GM12864 (cell line): ENCODE results near the gene TTC32.
A peak's percentile ranks its signal among the peaks of the same experiment; 100 is the strongest.
"Not testable (repeated sequence)": the region's sequence is repeated elsewhere in the genome, so short reads cannot be mapped to it uniquely, and the experiment has no call there.

Source experiments
- DNase-seq: peaks from one replicate; pipeline ENCODE4 v3.0.0-alpha.2; 2011; ENCODE audit warnings: low read depth
- H3K4me3 ChIP-seq: 2 replicates; pipeline ENCODE4 v1.5.1; 2011; ENCODE audit warnings: mild to moderate bottlenecking, low read depth, low read length, control low read depth
- TF ChIP-seq, protein P1 (sequence below): IDR thresholded peaks from 2 replicates; pipeline ENCODE4 v1.5.1; 2011; ENCODE audit warnings: low read depth, mild to moderate bottlenecking, moderate library complexity, low read length, control low read depth, inconsistent platforms; ENCODE audit errors: missing control alignments

TTC32 gene

DNA sequence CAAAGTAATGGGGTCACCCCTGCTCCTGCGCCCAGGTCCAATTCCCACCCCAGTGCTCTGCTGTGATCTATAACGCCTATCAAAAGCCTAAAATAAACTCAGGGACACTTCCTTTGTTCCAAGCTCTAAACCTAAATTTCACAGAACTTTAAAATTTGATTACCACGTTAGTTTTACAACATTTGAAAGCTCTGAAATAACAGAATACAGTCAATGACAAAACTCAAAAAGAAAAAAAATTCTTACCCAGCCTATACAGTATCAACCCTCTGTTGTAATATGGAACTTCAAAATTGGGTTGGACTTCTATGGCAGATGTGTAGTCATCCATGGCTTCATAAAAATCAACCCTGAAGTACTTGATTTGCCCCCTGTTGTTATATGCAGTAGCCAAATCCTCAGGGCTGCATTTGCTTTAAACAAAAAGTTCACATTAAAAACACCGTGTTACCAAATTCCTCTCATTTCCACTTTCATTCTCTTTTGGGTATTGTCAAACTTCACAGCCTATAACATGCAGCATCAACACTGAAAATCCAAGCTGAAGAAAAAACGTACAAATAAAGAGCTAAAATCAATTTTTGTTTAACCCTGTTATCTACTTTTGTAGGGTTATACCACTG, 4.0 kb downstream of the TTC32 start:
- TF ChIP-seq, protein P1, sequence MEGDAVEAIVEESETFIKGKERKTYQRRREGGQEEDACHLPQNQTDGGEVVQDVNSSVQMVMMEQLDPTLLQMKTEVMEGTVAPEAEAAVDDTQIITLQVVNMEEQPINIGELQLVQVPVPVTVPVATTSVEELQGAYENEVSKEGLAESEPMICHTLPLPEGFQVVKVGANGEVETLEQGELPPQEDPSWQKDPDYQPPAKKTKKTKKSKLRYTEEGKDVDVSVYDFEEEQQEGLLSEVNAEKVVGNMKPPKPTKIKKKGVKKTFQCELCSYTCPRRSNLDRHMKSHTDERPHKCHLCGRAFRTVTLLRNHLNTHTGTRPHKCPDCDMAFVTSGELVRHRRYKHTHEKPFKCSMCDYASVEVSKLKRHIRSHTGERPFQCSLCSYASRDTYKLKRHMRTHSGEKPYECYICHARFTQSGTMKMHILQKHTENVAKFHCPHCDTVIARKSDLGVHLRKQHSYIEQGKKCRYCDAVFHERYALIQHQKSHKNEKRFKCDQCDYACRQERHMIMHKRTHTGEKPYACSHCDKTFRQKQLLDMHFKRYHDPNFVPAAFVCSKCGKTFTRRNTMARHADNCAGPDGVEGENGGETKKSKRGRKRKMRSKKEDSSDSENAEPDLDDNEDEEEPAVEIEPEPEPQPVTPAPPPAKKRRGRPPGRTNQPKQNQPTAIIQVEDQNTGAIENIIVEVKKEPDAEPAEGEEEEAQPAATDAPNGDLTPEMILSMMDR, result no peak
- no peak for DNase-seq
- H3K4me3 ChIP-seq, result peak overlapping the region; percentile 33; the same call in 1 of the 2 replicates

DNA sequence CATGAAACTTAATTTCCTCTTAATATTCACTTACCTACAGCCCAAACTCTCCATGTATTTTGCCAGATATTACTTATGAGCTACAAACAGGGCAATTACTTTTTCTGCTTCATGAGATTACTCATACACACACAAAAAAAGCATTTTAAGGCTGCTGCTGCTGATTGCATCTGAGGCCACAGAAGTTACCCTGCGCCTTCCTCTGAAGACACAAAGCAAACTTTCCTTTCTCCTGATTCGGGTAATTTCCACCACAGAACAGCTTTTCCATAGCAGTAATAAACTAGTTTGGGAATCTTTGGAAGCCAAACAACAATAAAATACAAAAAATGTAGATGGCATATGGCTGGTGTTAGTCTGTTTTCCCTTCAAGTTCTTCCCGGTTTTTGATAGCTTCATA, 6.2 kb downstream of the TTC32 start:
- DNase-seq, result no peak
- H3K4me3 ChIP-seq, result peak overlapping the region; percentile 45
- TF ChIP-seq, protein P1, result no peak

DNA sequence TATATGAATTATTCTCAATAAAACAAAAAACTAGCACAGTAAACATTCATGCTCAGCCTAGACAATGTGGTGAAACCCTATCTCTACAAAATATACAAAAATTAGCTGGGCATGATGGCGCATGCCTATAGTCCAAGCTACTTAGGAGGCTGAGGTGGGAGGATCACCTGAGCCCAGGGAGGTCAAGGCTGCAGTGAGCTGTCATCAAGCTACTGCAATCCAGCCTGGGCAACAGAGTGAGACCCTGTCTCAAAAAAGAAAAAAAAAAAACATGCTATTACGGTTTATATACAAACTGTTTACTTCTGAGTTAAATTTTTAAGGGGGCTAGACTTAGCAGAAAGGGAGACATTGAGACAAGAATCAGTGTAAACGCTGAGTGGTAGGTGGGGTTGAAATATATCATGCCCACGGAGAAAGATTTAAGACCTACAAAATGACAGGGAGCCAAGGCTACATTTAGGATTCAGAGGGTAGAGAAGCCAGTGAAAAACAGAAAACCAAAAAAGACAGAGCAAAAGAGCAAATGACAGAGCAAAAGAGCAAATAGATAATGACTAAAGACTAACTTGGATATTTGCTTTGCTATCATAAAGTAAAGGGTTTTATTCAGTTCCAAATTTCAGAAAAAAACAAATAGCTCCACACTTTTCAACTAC, 7.5 kb downstream of the TTC32 start:
- TF ChIP-seq, protein P1, result no peak
- H3K4me3 ChIP-seq, result no peak overlapping the region; the same call in 1 of the 2 replicates
- DNase-seq, result no peak

DNA sequence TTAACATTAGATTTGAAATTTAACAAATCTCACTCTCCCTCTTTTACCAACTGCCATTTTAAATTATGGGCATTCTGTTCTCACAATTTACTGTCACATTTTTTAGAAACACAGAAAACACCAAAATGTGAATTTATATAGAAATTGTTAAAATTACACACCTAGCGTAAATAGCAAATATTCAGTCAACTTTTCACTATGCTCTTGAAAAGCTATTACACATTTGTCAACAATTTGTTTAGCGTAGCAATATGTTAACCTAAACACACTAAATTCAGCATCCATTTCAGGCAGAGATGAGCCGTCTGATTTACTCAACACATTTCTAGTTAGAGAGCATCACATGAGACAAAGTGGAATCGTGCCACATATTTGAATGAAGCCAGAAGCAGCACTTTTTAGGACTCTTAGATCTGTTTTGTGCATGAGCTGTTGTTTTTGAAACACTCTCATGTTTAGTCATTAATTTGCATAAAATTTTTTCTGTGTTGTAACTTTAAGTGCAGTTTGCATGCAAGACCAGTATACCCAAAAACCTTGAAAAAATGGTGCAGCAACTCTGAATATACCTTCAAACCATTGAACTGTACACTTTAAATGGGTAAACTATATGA, 8.2 kb downstream of the TTC32 start:
- H3K4me3 ChIP-seq, result no peak overlapping the region; the same call in 1 of the 2 replicates
- peak; percentile 84 for DNase-seq
- TF ChIP-seq, protein P1, result no peak

DNA sequence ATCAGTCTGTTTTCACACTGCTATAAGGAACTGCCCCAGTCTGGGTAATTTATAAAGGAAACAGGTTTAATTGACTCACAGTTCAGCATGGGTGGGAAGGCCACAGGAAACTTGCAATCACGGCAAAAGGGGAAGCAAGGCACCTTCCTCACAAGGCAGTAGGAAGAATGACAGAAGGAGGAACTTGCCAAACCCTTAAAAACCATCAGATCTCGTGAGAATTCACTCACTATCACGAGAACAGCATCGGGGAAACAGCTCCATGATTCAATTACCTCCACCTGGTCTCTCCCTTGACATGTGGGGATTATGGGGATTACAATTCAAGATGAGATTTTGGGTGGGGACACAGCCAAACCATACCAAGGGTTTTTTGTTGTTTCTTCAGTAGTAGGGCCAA, 9.8 kb downstream of the TTC32 start:
- not testable (repeated sequence) for H3K4me3 ChIP-seq
- peak; percentile 51 for DNase-seq

DNA sequence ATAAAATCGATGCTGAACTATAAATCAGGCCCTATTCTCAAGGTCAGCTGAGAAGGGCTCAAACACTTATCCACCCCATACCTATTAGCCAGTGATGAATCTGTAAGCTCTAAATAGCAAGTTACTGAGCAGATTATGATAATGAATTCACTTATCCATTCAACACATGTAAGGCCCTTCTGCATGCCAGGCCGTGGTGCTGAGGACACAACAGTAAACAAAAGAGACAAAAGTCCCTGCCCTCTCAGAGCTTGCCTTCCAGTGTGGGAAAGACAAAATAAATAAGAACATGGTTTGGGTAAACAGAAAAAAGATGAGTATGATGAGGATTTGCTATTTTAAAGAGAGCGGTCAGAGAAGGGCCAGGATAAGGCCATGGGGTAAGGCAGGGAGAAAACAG, 11.7 kb downstream of the TTC32 start:
- H3K4me3 ChIP-seq, result no peak overlapping the region
- TF ChIP-seq, protein P1, result no peak
- DNase-seq, result no peak

DNA sequence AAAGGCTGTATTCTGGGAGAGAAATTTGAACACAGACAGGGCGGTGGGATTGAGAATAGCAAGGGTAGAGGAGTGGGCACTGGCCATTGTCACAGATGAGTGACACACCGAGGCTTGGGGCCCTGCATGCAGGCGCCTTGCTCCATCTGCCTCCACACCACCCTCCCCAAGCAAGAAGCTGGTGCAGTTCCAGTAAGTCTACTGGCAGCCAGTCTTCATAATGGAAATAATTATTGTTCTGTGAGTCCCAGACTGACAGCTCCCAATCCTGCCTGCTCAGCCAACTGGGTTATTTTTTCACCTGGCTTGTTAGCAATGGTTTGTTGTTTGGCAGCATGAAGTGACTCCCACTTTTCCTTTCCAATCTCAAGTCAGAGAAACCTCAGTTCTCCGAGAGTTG, 13.0 kb downstream of the TTC32 start:
- TF ChIP-seq, protein P1, result no peak
- no peak overlapping the region for H3K4me3 ChIP-seq
- no peak for DNase-seq
